ENCODE results near the gene HSPA12A. TPM values are rescaled to one million over a fixed set of nuclear protein-coding genes. Genes with fewer than 3 reads are reported as not detected.

The HSPA12A gene
- total RNA-seq, 6 donors from 2014 or later, result 4.2 to 11.6 (median 6.1) TPM

DNA sequence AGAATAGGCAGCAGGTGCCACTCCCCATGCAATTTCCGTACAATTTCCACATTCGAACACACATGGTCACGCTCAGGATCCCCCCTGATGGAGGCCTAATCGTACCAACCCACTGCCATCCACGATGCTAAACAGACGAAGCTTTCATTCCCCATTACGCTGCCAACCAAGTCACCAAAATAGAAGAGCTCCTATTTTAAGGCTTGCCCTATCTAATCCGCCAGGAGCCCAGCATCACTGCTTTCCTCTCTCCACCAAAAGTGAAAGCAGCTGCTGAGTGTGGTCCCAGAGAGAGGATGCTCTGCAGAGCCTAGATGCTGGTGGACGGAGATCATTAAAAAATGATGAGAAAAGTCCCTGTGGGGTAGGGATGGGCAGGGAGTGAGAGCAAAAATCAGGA, 43.3 kb downstream of the HSPA12A start:
- H3K27ac ChIP-seq, result no peak overlapping the region
- no peak for TF ChIP-seq POLR2AphosphoS5 (IDR thresholded peaks at IDR 0.05)
- TF ChIP-seq POLR2A (IDR thresholded peaks at IDR 0.05), result no peak
- TF ChIP-seq CTCF (IDR thresholded peaks at IDR 0.05), result no peak
- no peak for TF ChIP-seq EP300 (IDR thresholded peaks at IDR 0.05)
- ATAC-seq (ENCODE audit: low FRiP score in 2 of 2), result no peak
- no peaks in the 10 kb centered on the region for H3K36me3 ChIP-seq
- no peaks in the 10 kb centered on the region for H3K9me3 ChIP-seq
- WGBS, 2 donors, result 86 to 90% methylated on average over 9 of the region's 9 CpGs
- H3K27me3 ChIP-seq, result no peaks in the 10 kb centered on the region
- DNase-seq, result no peak
- peaks cover 0 to 7% (median 0%) of the 10 kb centered on the region in 4 donors for H3K4me1 ChIP-seq
- no peak overlapping the region for H3K4me3 ChIP-seq

DNA sequence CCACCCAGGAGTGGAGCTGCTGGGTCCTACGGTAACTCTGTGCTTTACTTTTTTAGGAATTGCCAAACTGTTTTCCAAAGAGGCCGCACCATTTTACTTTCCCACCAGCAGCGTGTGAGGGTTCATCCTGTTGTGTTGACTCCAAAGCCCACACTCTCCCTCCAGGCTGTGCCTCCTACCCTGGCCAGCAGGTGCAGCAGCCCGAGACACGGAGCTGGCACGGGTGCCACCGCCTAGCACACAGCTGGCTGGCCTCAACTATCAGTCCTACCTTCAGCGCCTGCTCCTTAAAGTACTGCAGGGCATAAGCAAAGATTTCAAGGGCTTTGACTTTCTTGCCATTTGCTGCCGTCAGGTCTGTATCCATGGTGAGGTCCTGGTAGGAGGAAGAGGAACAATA, 44.0 kb downstream of the HSPA12A start:
- H3K36me3 ChIP-seq, result no peaks in the 10 kb centered on the region
- DNase-seq (no peak), ATAC-seq (ENCODE audit: low FRiP score in 2 of 2) (no peak)
- H3K27ac ChIP-seq, result no peak overlapping the region
- TF ChIP-seq EP300 (IDR thresholded peaks at IDR 0.05) (no peak), POLR2AphosphoS5 (IDR thresholded peaks at IDR 0.05) (no peak), CTCF (IDR thresholded peaks at IDR 0.05) (no peak), POLR2A (IDR thresholded peaks at IDR 0.05) (no peak)
- H3K4me3 ChIP-seq, result no peak overlapping the region
- peaks cover 0 to 8% (median 0%) of the 10 kb centered on the region in 4 donors for H3K4me1 ChIP-seq
- no peaks in the 10 kb centered on the region for H3K27me3 ChIP-seq
- H3K9me3 ChIP-seq, result no peaks in the 10 kb centered on the region
- 77 to 86% methylated on average over 9 of the region's 9 CpGs for WGBS, 2 donors

DNA sequence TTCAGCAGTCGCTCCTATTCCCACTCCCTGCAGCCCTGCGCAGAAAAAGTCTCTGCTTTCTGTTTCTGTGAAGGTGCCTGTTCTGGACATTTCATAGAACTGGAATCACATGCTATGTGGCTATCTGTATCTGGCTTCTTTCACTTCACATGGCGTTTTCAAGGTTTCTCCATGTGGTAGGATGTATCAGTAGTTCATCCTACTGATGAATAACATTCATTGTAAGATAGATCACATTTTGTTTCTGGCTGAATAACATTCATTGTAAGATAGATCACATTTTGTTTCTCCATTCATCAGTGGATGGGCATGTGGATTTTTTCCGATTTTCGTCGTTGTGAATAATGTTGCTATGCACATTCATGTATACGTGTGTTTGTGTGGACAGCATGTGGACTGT, 44.5 kb downstream of the HSPA12A start:
- Histone ChIP-seq H3K36me3 (no peaks in the 10 kb centered on the region), H3K4me3 (no peak overlapping the region), H3K4me1 (peaks cover 0 to 8% (median 0%) of the 10 kb centered on the region in 4 donors), H3K27ac (no peak overlapping the region), H3K9me3 (no peaks in the 10 kb centered on the region), H3K27me3 (no peaks in the 10 kb centered on the region)
- no peak for ATAC-seq (ENCODE audit: low FRiP score in 2 of 2)
- 66 to 78% methylated on average over 7 of the region's 7 CpGs for WGBS, 2 donors
- DNase-seq, result no peak
- no peak for TF ChIP-seq POLR2AphosphoS5 (IDR thresholded peaks at IDR 0.05)
- TF ChIP-seq POLR2A (IDR thresholded peaks at IDR 0.05), result no peak
- no peak for TF ChIP-seq EP300 (IDR thresholded peaks at IDR 0.05)
- TF ChIP-seq CTCF (IDR thresholded peaks at IDR 0.05), result no peak

DNA sequence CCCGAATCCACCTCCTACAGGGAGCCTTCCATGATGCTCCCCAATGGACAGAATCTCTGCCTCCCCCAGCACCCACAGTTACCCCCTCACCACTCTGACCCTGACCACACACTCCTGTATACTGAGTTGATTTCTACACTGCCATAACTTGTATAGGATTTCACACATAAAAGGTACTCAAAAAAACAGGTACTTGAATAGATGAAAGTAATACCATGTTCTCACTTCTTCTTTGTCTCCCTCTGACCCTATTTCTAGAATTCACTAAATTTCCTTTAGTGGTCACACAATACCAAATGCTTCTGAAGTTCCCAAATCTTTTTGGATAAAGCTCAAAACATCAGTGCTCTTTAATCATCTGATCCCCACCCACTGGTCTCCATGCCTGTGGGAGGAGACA, 45.4 kb downstream of the HSPA12A start:
- Histone ChIP-seq H3K4me3 (no peak overlapping the region), H3K9me3 (no peaks in the 10 kb centered on the region), H3K27me3 (no peaks in the 10 kb centered on the region), H3K36me3 (no peaks in the 10 kb centered on the region), H3K27ac (no peak overlapping the region), H3K4me1 (peaks cover 0 to 8% (median 0%) of the 10 kb centered on the region in 4 donors)
- no peak for TF ChIP-seq POLR2AphosphoS5 (IDR thresholded peaks at IDR 0.05)
- TF ChIP-seq CTCF (IDR thresholded peaks at IDR 0.05), result no peak
- no peak for TF ChIP-seq EP300 (IDR thresholded peaks at IDR 0.05)
- no peak for TF ChIP-seq POLR2A (IDR thresholded peaks at IDR 0.05)
- ATAC-seq (ENCODE audit: low FRiP score in 2 of 2) (no peak), DNase-seq (no peak)
- WGBS, 2 donors, result 81 to 93% methylated on average over 1 of the region's 1 CpG

- H3K27ac ChIP-seq, result no peak overlapping the region
- DNase-seq (no peak), ATAC-seq (ENCODE audit: low FRiP score in 2 of 2) (no peak)
- no peaks in the 10 kb centered on the region for H3K27me3 ChIP-seq
- no peak for TF ChIP-seq EP300 (IDR thresholded peaks at IDR 0.05)
- TF ChIP-seq POLR2AphosphoS5 (IDR thresholded peaks at IDR 0.05), result no peak
- no peak for TF ChIP-seq POLR2A (IDR thresholded peaks at IDR 0.05)
- TF ChIP-seq CTCF (IDR thresholded peaks at IDR 0.05), result no peak
- H3K4me1 ChIP-seq, result peaks cover 0 to 8% (median 4%) of the 10 kb centered on the region in 4 donors
- 73 to 77% methylated on average over 3 of the region's 3 CpGs for WGBS, 2 donors
- no peak overlapping the region for H3K4me3 ChIP-seq
- H3K36me3 ChIP-seq, result no peaks in the 10 kb centered on the region
- H3K9me3 ChIP-seq, result no peaks in the 10 kb centered on the region
Observed at GRCh38 chr10:116694927-116695268, 47.5 kb downstream of the HSPA12A start.

Measured in upper lobe of left lung (tissue), 6 donors.